BLaER1 (cell line): ENCODE data around the gene ARFGAP3.

ENCODE experiments used
- H3K27ac ChIP-seq: shearing (Covaris generic); formaldehyde crosslinking; 2 replicates; pipeline ENCODE4 v1.8.1; 2022
- H3K27me3 ChIP-seq: shearing (Covaris generic); formaldehyde crosslinking; 2 replicates; pipeline ENCODE4 v1.8.1; 2022
- H3K36me3 ChIP-seq: shearing (Covaris generic); formaldehyde crosslinking; 2 replicates; pipeline ENCODE4 v1.8.1; 2022
- H3K4me1 ChIP-seq: shearing (Covaris generic); formaldehyde crosslinking; 2 replicates; pipeline ENCODE4 v1.8.1; 2022
- H3K4me2 ChIP-seq: shearing (Covaris generic); formaldehyde crosslinking; 2 replicates; pipeline ENCODE4 v1.8.1; 2022
- H3K4me3 ChIP-seq: shearing (Covaris generic); formaldehyde crosslinking; 2 replicates; pipeline ENCODE4 v1.8.1; 2022
- H3K9ac ChIP-seq: shearing (Covaris generic); formaldehyde crosslinking; 2 replicates; pipeline ENCODE4 v1.8.1; 2022
- H3K9me3 ChIP-seq: shearing (Covaris generic); formaldehyde crosslinking; 2 replicates; pipeline ENCODE4 v1.8.1; 2022
- H4K20me1 ChIP-seq: shearing (Covaris generic); formaldehyde crosslinking; 2 replicates; pipeline ENCODE4 v1.8.1; 2022
- Cebpa-rat ChIP-seq: shearing (Covaris generic); IDR thresholded peaks from 2 replicates; pipeline ENCODE4 v1.8.1; 2022

The ARFGAP3 gene

GRCh38 chr22:42877597-42878340 is 20.7 kb upstream of the ARFGAP3 start:
- Histone ChIP-seq H3K27me3 (no peaks in the 10 kb centered on the region), H3K9me3 (no peaks in the 10 kb centered on the region), H4K20me1 (peaks cover 26% of the 10 kb centered on the region; the same call in 1 of the 2 replicates), H3K4me1 (peaks cover 7% of the 10 kb centered on the region; the same call in 1 of the 2 replicates), H3K9ac (no peak overlapping the region), H3K27ac (0 out of 2 replicates have a peak overlapping the region, but pooled peaks have one; percentile 35), H3K4me3 (no peak overlapping the region), H3K36me3 (peaks cover 100% of the 10 kb centered on the region), H3K4me2 (no peak overlapping the region)
- TF ChIP-seq Cebpa-rat, result no peak

GRCh38 chr22:42877158-42877557 is 20.1 kb upstream of the ARFGAP3 start:
- no peak overlapping the region for H3K4me3 ChIP-seq
- no peak overlapping the region for H3K9ac ChIP-seq
- no peaks in the 10 kb centered on the region for H3K9me3 ChIP-seq
- H3K4me1 ChIP-seq, result peaks cover 7% of the 10 kb centered on the region; the same call in 1 of the 2 replicates
- H3K27me3 ChIP-seq, result no peaks in the 10 kb centered on the region
- TF ChIP-seq Cebpa-rat, result no peak
- H3K36me3 ChIP-seq, result peaks cover 100% of the 10 kb centered on the region
- H3K27ac ChIP-seq, result 0 out of 2 replicates have a peak overlapping the region, but pooled peaks have one; percentile 35
- H3K4me2 ChIP-seq, result no peak overlapping the region
- H4K20me1 ChIP-seq, result peaks cover 23% of the 10 kb centered on the region; the same call in 1 of the 2 replicates

GRCh38 chr22:42876041-42876440 is 19.0 kb upstream of the ARFGAP3 start:
- peaks cover 11% of the 10 kb centered on the region; the same call in 1 of the 2 replicates for H4K20me1 ChIP-seq
- no peak overlapping the region for H3K27ac ChIP-seq
- H3K4me2 ChIP-seq, result no peak overlapping the region
- H3K9ac ChIP-seq, result no peak overlapping the region
- H3K27me3 ChIP-seq, result no peaks in the 10 kb centered on the region
- TF ChIP-seq Cebpa-rat, result no peak
- peaks cover 5% of the 10 kb centered on the region; the same call in 1 of the 2 replicates for H3K4me1 ChIP-seq
- no peak overlapping the region for H3K4me3 ChIP-seq
- H3K9me3 ChIP-seq, result no peaks in the 10 kb centered on the region
- H3K36me3 ChIP-seq, result peaks cover 100% of the 10 kb centered on the region

- TF ChIP-seq Cebpa-rat, result no peak
- Histone ChIP-seq H3K9ac (no peak overlapping the region), H4K20me1 (no peaks in the 10 kb centered on the region), H3K27ac (no peak overlapping the region), H3K4me3 (no peak overlapping the region), H3K4me1 (peaks cover 6% of the 10 kb centered on the region), H3K9me3 (no peaks in the 10 kb centered on the region), H3K36me3 (peaks cover 98% of the 10 kb centered on the region), H3K4me2 (no peak overlapping the region), H3K27me3 (no peaks in the 10 kb centered on the region)
Measured at GRCh38 chr22:42874010-42874409, 16.9 kb upstream of the ARFGAP3 start.

GRCh38 chr22:42873356-42873755 is 16.3 kb upstream of the ARFGAP3 start:
- Histone ChIP-seq H3K9me3 (no peaks in the 10 kb centered on the region), H3K27me3 (no peaks in the 10 kb centered on the region), H3K4me3 (no peak overlapping the region), H3K4me2 (no peak overlapping the region), H3K4me1 (peaks cover 12% of the 10 kb centered on the region), H3K36me3 (peaks cover 92% of the 10 kb centered on the region), H3K9ac (no peak overlapping the region), H4K20me1 (no peaks in the 10 kb centered on the region), H3K27ac (no peak overlapping the region)
- TF ChIP-seq Cebpa-rat, result no peak

GRCh38 chr22:42872821-42873220 is 15.7 kb upstream of the ARFGAP3 start:
- H3K4me1 ChIP-seq, result peaks cover 18% of the 10 kb centered on the region
- peaks cover 87% of the 10 kb centered on the region for H3K36me3 ChIP-seq
- no peaks in the 10 kb centered on the region for H3K27me3 ChIP-seq
- H3K9me3 ChIP-seq, result no peaks in the 10 kb centered on the region
- no peak overlapping the region for H3K4me3 ChIP-seq
- H3K27ac ChIP-seq, result 0 out of 2 replicates have a peak overlapping the region, but pooled peaks have one; percentile 9
- no peak for TF ChIP-seq Cebpa-rat
- H4K20me1 ChIP-seq, result no peaks in the 10 kb centered on the region
- H3K9ac ChIP-seq, result no peak overlapping the region
- no peak overlapping the region for H3K4me2 ChIP-seq

GRCh38 chr22:42871146-42872050 is 14.3 kb upstream of the ARFGAP3 start:
- Histone ChIP-seq H4K20me1 (no peaks in the 10 kb centered on the region), H3K36me3 (peaks cover 73% of the 10 kb centered on the region), H3K4me2 (no peak overlapping the region), H3K9me3 (no peaks in the 10 kb centered on the region), H3K4me1 (peaks cover 29% of the 10 kb centered on the region), H3K9ac (no peak overlapping the region), H3K4me3 (no peak overlapping the region), H3K27me3 (no peaks in the 10 kb centered on the region), H3K27ac (peak overlapping the region; percentile 13; the same call in 1 of the 2 replicates)
- no peak for TF ChIP-seq Cebpa-rat

- TF ChIP-seq Cebpa-rat, result no peak
- Histone ChIP-seq H3K27ac (no peak overlapping the region), H4K20me1 (no peaks in the 10 kb centered on the region), H3K4me2 (no peak overlapping the region), H3K4me1 (peaks cover 29% of the 10 kb centered on the region), H3K4me3 (no peak overlapping the region), H3K9me3 (no peaks in the 10 kb centered on the region), H3K36me3 (peaks cover 59% of the 10 kb centered on the region), H3K9ac (no peak overlapping the region), H3K27me3 (no peaks in the 10 kb centered on the region)
Measured at GRCh38 chr22:42869888-42870480, 12.9 kb upstream of the ARFGAP3 start.

GRCh38 chr22:42869463-42869862 is 12.4 kb upstream of the ARFGAP3 start:
- Histone ChIP-seq H3K9me3 (no peaks in the 10 kb centered on the region), H4K20me1 (no peaks in the 10 kb centered on the region), H3K4me3 (no peak overlapping the region), H3K36me3 (peaks cover 54% of the 10 kb centered on the region), H3K27me3 (no peaks in the 10 kb centered on the region), H3K4me2 (no peak overlapping the region), H3K9ac (no peak overlapping the region), H3K4me1 (peaks cover 29% of the 10 kb centered on the region), H3K27ac (peak overlapping the region; percentile 52; the same call in 1 of the 2 replicates)
- no peak for TF ChIP-seq Cebpa-rat
